Smooth muscle cell (in vitro differentiated cells): ENCODE results near the gene GALNT12. TPM values are rescaled to one million over a fixed set of nuclear protein-coding genes. Genes with fewer than 3 reads are reported as not detected.

Experiments
- DNase-seq: peaks from one replicate; lab custom pipeline; 2025; ENCODE audit not compliant: unreplicated experiment; lab: John Stamatoyannopoulos, UW
- H2AFZ ChIP-seq: fragments of 200-600 bp; sonication (generic); 2 replicates; pipeline ENCODE4 v1.6.0; 2016; ENCODE audit warnings: antibody characterized with exemption, low read depth, mild to moderate bottlenecking
- H3F3A ChIP-seq: fragments of 200-600 bp; sonication (generic); 2 replicates; pipeline ENCODE4 v1.6.0; 2017; ENCODE audit warnings: antibody characterized with exemption, low read depth
- H3K27ac ChIP-seq: fragments of 200-600 bp; sonication (generic); 2 replicates; pipeline ENCODE4 v1.5.1; 2016; ENCODE audit warnings: low read depth, mild to moderate bottlenecking
- H3K27me3 ChIP-seq: fragments of 200-600 bp; sonication (generic); 2 replicates; pipeline ENCODE4 v1.6.1; 2016; ENCODE audit warnings: low read depth, mild to moderate bottlenecking
- H3K36me3 ChIP-seq: fragments of 200-600 bp; sonication (generic); 2 replicates; pipeline ENCODE4 v1.5.1; 2016; ENCODE audit warnings: low read depth
- H3K4me1 ChIP-seq: fragments of 200-600 bp; sonication (generic); 2 replicates; pipeline ENCODE4 v1.5.1; 2016; ENCODE audit warnings: low read depth
- H3K4me2 ChIP-seq: fragments of 200-600 bp; sonication (generic); 2 replicates; pipeline ENCODE4 v1.6.0; 2016; ENCODE audit warnings: mild to moderate bottlenecking
- H3K4me3 ChIP-seq: fragments of 200-600 bp; sonication (generic); 2 replicates; pipeline ENCODE4 v1.5.1; 2016; ENCODE audit warnings: mild to moderate bottlenecking
- H3K79me2 ChIP-seq: fragments of 200-600 bp; sonication (generic); 2 replicates; pipeline ENCODE4 v1.6.0; 2016; ENCODE audit warnings: low read depth, mild to moderate bottlenecking
- H3K9ac ChIP-seq: fragments of 200-600 bp; sonication (generic); 2 replicates; pipeline ENCODE4 v1.6.0; 2016; ENCODE audit warnings: low read depth
- H3K9me3 ChIP-seq: fragments of 200-600 bp; sonication (generic); replicated peaks from 2 replicates; pipeline ENCODE4 v1.5.1; 2016; ENCODE audit warnings: low read depth
- H4K20me1 ChIP-seq: fragments of 200-600 bp; sonication (generic); 2 replicates; pipeline ENCODE4 v1.6.0; 2016; ENCODE audit warnings: low read depth
- CTCF ChIP-seq: fragments of 200-600 bp; sonication (generic); IDR thresholded peaks from 2 replicates; pipeline ENCODE4 v1.5.1; 2017; ENCODE audit warnings: borderline replicate concordance, mild to moderate bottlenecking, antibody characterized with exemption; ENCODE audit not compliant: insufficient read depth, poor library complexity, severe bottlenecking
- WGBS: methylation state at CpG from one replicate; pipeline ENCODE4 v1.1.7; 2016; ENCODE audit warnings: low lambda C conversion rate; 5-methylcytosine and 5-hydroxymethylcytosine counted together
- polyA plus RNA-seq: library from polyadenylated mRNA; unstranded; fragments of >200 nt; fragmentation: Nextera tagmentation; extraction: Ambion mirVana; gene quantifications from 2 replicates; pipeline ENCODE4 v1.2.1, GENCODE V29; 2016
- total RNA-seq: library from RNA; depleted of rRNA; stranded (reverse); fragments of >200 nt; gene quantifications from 2 replicates; pipeline ENCODE4 v1.2.3, GENCODE V29; 2014

The GALNT12 gene
- total and polyA plus RNA-seq, 2 experiments from 2014 or later, result 1.7 to 4.0 TPM

GRCh38 chr9:98873951-98874371 lies 66.5 kb downstream of the GALNT12 start:
- Histone ChIP-seq H3K36me3 (no peaks in the 10 kb centered on the region), H3F3A (no peaks in the 10 kb centered on the region), H3K9ac (no peak overlapping the region), H4K20me1 (no peaks in the 10 kb centered on the region), H2AFZ (no peak overlapping the region), H3K4me1 (no peaks in the 10 kb centered on the region), H3K79me2 (no peaks in the 10 kb centered on the region), H3K27me3 (no peaks in the 10 kb centered on the region), H3K4me2 (no peak overlapping the region), H3K4me3 (no peak overlapping the region), H3K27ac (no peak overlapping the region), H3K9me3 (no peaks in the 10 kb centered on the region)
- DNase-seq, result no peak
- no peak for TF ChIP-seq CTCF
- 80% methylated on average over 3 of the region's 3 CpGs for WGBS

GRCh38 chr9:98874721-98875255 lies 67.3 kb downstream of the GALNT12 start:
- Histone ChIP-seq H4K20me1 (no peaks in the 10 kb centered on the region), H3K27ac (no peak overlapping the region), H3K9ac (no peak overlapping the region), H3K9me3 (no peaks in the 10 kb centered on the region), H3K4me1 (no peaks in the 10 kb centered on the region), H3K36me3 (no peaks in the 10 kb centered on the region), H3K4me2 (no peak overlapping the region), H3K79me2 (no peaks in the 10 kb centered on the region), H3K4me3 (no peak overlapping the region), H3F3A (no peaks in the 10 kb centered on the region), H3K27me3 (no peaks in the 10 kb centered on the region), H2AFZ (no peak overlapping the region)
- 96% methylated on average over 5 of the region's 5 CpGs for WGBS
- no peak for TF ChIP-seq CTCF
- DNase-seq, result no peak

GRCh38 chr9:98875536-98875935 lies 68.1 kb downstream of the GALNT12 start:
- 83% methylated on average over 5 of the region's 5 CpGs for WGBS
- no peak for DNase-seq
- no peaks in the 10 kb centered on the region for H4K20me1 ChIP-seq
- no peak overlapping the region for H3K27ac ChIP-seq
- no peak for TF ChIP-seq CTCF
- no peaks in the 10 kb centered on the region for H3K36me3 ChIP-seq
- H2AFZ ChIP-seq, result no peak overlapping the region
- H3F3A ChIP-seq, result no peaks in the 10 kb centered on the region
- H3K9ac ChIP-seq, result no peak overlapping the region
- no peaks in the 10 kb centered on the region for H3K79me2 ChIP-seq
- H3K9me3 ChIP-seq, result no peaks in the 10 kb centered on the region
- H3K4me3 ChIP-seq, result no peak overlapping the region
- no peaks in the 10 kb centered on the region for H3K27me3 ChIP-seq
- H3K4me1 ChIP-seq, result no peaks in the 10 kb centered on the region
- no peak overlapping the region for H3K4me2 ChIP-seq

GRCh38 chr9:98877311-98877710 lies 69.8 kb downstream of the GALNT12 start:
- H3K9me3 ChIP-seq, result no peaks in the 10 kb centered on the region
- no peaks in the 10 kb centered on the region for H3F3A ChIP-seq
- H3K9ac ChIP-seq, result no peak overlapping the region
- H3K27ac ChIP-seq, result no peak overlapping the region
- H3K4me2 ChIP-seq, result no peak overlapping the region
- H3K36me3 ChIP-seq, result no peaks in the 10 kb centered on the region
- no peak for TF ChIP-seq CTCF
- H3K79me2 ChIP-seq, result no peaks in the 10 kb centered on the region
- H3K4me1 ChIP-seq, result no peaks in the 10 kb centered on the region
- H2AFZ ChIP-seq, result no peak overlapping the region
- no peak overlapping the region for H3K4me3 ChIP-seq
- DNase-seq, result no peak
- 95% methylated on average over 6 of the region's 6 CpGs for WGBS
- no peaks in the 10 kb centered on the region for H3K27me3 ChIP-seq
- H4K20me1 ChIP-seq, result no peaks in the 10 kb centered on the region
